Myocyte (in vitro differentiated cells): ENCODE data around the gene SGCA. TPM values are rescaled to one million over a fixed set of nuclear protein-coding genes. Genes with fewer than 3 reads are reported as not detected.

Experiments used
- DNase-seq: peaks from one replicate; pipeline ENCODE4 v3.0.0-alpha.2; 2012; ENCODE audit warnings: low read depth
- total RNA-seq: library from RNA; depleted of rRNA; stranded (reverse); fragments of >200 nt; gene quantifications from 2 replicates; pipeline ENCODE4 v1.2.3, GENCODE V29; 2014

SGCA gene
- total RNA-seq, 1 donor from 2014 or later = 447 TPM

GRCh38 chr17:50148226-50149090, 17.3 kb upstream of the SGCA start:
- DNase-seq = peak; percentile 57

DNA sequence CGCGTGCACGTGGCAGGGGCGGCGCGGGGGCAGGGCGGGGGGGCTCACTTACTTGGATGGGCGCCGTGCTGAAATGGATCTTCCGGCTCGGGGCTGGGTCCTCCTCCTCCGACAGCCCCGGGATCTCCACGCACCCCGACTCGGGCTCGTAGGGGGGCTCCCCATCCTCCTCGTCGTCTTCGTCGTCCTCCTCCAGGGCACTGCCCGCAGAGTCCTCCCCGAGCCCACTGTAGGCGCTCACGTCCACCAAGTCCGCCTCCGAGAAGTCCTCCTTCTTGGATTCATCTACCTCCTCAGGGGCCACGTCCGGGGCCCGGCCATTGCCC, 16.8 kb upstream of the SGCA start:
- no peak for DNase-seq

DNA sequence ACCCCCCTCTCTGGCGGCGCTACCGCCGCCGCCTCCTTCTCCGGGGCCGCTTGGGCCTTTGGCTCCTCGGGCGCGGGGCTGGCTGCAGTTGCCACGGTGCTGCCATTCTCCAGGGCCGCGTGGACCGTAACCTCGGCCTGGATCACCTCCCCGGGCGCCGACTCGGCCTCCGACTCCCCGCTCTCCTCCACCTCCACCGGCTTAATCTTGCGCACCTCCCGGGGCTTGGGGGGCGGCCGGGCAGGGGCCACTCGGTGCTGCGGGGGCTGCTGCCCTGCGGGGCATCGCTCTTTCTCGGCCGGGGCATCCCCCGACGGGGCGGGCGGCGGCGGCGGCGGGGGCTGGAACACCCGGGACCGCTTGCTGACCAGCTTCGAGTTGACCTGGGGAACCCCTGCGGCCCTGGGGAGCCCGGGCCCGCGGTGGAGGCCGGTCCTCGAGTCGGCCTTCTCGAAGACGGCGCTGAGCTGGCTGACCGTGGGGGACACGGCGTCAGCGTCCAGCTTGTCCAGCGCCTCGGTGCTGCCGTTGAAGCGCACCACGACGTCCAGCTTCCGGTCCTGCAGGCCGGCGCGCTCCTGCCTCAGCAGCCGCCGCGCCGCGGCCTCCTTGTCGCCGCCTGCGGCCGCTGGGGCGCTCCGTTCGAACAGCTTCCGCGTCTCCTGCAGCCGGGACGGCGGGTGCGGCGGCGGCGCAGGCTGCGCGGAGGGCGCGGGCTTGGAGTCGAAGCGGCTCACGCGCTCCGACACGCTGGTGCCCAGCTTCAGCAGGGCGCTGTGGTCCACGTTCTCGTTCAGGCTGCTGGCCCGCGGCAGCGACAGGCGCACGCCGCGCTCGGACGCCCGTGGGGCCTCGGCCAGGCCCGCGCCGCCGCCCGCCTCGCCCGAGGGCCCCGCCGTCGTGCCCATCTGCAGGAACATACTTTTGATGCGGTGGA, 16.1 kb upstream of the SGCA start:
- peak; percentile 56 for DNase-seq

DNA sequence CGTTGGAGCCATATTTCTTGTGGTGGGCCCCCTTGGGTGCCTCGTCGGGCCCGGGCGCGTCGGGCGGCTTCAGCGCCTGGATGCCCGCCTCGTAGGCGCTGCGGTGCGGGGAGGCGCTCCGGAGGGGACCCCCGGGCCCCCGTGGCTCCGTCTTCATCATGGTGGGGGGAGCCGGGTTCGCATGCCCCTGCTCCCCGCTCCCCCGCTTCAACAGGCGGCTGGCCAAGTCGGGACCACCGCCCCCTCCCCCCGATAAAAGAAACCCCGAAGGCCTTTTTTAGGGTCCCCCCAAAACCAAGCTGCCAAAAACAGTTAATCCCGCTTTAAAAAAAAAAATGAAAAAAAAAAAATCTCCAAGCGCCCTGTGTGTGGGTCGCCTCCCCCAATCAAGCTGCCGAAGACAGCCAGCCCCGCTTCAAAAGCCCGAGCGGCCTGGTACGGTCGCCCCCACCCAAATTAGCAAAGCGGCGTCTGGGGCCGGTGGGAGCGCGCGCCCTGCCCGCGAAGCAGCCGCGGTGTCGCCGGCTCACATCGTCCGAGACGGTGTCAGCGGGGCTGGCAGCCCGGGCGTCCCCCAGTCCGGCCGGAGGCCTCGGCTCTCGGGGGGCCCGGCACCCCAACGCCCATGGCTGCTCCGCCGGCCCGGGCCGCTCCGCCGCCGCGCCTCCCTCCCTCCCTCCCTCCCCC, 15.3 kb upstream of the SGCA start, which contains the start of gene PPP1R9B:
Gene PPP1R9B (minus strand): TSS at position 324 of the 687 bp plus-strand sequence. CDS start 164 bp downstream, at position 160.
- no peak for DNase-seq

DNA sequence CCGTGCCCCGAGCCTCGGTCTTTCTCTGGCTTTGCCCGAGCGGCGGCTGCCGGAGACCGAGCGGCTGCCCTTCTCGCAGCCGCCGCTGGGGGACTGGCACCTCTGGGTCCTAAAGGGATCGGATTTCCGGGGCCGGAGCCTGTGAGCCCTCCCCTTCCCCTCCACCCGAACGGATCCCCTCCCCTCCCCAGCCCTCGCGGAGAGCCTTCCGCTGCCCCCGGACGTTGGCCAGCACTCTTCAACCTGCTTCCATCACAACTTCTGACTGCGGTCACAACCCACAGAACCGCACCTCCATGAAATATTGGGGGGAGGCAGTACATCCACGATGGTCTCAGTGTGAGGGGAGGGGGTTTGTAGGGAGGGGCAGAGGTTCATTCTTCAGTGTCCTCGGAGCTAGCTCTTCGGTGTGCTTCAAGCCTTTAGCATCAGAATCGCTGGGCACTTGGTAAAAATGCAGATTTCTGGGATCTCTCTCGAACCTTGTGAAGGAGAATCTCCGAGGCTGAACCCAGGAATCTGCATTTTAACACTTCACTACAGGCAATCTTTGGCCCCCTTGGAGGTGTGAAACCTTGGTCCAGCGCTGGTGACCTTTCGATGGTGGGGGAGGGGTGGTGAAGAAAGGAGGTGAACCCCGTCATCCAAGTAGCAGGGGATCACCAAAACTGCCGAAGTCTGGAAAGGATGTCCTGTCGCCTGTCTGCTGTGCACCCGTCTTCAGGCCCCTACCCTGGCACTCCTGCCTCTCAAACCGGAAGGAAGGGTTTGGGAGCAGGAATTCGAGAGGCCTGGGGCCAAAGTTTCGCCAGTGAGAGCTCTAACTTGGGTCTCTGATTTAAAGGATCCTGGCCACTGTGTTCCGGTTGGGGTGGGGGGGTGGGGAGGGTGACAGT, 14.5 kb upstream of the SGCA start:
- peak; percentile 94 for DNase-seq

DNA sequence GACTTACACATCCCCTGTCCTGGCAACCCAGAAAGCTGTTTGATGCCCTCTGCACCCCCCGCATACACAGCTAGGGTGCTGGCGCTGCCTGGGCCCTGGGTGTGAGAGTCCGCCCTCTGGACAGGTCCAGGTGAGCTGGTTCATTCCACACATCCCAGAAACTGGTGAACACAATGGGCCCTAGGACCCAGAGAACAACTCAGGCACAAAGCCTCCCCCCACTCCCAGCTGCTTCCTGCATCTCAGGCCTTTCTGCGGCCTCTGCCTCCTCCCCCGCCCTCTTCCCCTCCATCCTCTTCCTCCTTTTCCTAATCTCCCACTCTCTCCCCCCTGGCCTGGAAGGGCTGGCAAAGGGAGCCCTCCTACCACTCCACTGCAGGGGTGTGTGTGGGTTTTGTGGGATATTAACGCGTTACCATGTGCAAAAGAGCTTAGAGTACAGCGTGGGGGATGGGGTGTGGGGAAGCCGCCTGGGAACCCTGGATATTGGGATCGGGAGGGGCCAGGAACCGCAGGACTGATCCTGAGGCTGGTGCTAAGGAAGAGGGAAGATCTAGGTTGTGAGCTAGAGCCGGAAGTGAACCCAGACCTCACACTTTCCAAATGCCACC, 13.8 kb upstream of the SGCA start:
- peak; percentile 94 for DNase-seq

GRCh38 chr17:50152736-50153135, 13.1 kb upstream of the SGCA start:
- no peak for DNase-seq

DNA sequence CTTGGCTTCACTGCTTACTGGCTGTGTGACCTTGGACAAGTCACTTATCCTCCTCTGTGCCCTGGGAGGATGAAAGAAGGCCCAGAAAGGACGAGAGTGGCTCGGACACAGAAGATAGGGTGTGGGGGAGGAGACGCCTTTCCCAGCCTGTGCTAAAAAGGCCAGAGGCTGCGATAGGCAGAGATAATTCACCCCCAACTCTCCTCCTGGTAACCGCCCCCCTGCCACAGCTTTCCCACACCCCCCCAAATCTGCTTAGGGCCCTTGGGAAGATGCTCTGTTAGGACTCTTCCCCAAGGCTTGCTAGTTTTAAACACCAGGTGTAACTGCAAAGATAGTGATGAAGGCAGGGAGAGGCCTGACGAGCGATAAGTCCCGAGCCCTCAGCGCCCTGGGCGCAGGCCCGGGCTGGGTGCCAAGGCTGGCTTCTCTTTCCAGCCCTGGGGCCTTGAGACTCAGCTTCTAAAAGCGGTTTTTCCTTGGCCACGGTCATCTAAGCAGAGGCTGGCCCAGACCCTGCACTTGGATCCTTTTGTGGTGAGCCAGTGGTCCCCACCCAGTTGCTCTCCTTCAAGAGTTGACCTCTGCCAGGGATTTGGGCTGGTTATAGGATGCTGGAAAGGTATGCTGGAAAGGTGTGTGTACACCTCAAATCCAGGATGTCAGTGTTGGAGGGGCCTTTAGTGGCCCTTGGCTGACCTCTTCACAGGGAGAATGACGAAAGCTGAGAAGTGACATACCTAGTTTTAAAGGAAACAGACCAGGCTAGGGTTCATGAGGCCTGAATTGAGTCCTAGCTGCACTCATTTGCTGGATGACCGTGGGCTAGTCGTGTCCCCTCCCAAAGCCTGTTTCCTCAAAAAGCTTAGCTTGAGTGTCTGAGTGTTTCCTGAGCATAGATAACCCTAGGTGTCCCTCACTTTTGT, 11.9 kb upstream of the SGCA start:
- DNase-seq = no peak

DNA sequence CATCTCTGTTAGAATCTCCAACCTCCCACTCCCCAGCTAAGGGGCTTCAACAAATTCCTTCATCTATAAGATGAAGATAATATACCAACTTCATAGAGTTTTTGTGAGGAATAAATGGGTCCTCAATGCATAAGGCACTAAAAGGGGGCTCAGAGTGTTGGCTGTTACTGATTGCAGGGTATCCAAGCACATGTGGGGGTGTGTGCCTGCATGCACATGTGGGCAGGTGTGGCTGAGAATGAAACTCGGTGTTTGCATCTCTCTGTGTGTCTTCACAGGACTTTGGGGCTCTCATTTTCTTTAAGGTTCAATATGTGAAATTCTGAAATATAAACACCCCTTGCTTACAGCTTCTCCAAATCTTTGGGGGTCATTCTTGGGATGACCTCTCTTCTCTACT, 11.2 kb upstream of the SGCA start:
- no peak for DNase-seq

DNA sequence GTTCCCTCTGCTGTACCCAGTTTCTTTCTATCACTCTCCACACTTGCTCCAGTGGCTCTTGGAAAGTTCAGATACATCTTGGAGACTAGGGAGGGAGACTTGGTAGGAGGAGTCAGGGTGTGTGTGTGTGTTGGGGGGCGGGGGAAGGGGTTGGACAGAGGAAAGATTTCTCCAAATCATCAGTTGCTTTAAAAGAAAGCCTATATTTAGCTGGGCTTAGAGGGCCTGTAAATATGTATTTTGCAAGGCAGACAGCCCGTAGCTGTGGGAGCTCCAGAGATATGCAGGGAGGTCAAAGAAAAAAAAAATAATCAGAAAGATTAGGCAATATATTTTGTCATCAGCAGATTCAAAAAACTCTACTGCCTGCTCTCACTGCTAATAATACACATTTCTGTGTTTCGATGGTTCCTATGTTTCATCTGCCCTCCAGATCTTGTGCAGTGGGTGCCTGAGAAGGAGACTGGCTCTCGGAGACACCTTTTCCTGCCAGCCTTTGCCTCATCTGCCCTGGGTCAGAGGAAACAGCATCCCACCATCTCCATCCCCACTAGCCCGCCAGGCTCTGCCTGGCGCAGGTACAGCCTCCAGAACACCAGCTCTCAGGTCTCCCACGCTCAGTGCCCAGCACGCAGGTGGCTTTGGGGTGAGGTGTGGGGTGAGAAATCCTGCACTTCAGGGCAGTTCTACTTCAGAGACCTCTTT, 10.5 kb upstream of the SGCA start:
- DNase-seq = no peak

GRCh38 chr17:50157891-50158290, 7.9 kb upstream of the SGCA start:
- DNase-seq = no peak

- DNase-seq = peak; percentile 92
Observed at GRCh38 chr17:50161023-50161910, 4.5 kb upstream of the SGCA start.

DNA sequence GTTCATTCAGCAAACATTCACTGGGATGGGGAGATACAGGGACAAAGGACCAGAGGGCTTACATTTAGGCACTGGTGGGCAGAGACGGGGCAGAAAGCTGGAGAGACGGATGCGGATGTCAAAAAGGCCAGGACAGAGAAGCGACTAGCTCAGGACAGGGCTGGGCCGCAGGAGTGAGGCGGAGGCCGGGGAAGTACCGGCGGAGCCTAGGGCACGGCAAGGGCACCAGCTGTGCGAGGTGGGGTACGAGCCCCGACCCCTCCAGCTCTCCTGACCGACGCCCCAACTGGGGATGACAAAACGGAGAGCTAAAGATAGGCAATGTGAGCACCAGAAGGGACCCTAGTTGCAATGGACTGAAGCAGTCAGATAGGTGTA, 3.9 kb upstream of the SGCA start:
- no peak for DNase-seq

DNA sequence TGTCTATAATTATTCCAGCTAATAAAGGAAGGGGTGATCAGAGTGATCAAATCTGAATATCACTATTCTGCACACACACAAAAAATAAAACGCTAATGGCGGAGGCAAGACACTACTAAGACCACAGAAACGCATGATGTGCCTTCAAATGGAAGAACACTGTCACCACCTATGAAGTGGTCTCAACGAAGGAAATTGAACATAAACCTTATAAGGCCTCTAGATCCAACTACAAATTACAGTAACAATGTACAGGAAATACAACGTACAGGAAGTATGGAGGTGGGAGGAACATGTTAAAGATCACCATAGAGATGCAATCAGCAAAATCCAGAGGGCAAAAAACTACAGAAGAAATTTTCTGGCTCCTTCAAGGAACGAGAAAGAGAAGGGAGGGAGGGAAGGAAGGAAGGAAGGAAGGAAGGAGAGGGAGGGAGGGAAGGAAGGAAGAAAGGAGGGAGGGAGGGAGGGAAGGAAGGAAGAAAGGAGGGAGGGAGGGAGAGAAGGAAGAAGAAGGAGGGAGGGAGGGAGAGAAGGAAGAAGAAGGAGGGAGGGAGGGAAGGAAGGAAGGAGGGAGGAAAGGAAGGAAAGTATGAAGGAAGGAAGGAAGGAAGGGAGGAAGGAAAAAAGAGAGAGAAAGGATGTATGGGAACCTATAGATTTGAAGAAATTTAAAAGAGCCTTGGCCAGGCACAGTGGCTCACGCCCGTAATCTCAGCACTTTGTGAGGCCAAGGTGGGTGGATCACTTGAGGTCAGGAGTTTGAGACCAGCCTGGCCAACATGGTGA, 3.1 kb upstream of the SGCA start:
- no peak for DNase-seq

DNA sequence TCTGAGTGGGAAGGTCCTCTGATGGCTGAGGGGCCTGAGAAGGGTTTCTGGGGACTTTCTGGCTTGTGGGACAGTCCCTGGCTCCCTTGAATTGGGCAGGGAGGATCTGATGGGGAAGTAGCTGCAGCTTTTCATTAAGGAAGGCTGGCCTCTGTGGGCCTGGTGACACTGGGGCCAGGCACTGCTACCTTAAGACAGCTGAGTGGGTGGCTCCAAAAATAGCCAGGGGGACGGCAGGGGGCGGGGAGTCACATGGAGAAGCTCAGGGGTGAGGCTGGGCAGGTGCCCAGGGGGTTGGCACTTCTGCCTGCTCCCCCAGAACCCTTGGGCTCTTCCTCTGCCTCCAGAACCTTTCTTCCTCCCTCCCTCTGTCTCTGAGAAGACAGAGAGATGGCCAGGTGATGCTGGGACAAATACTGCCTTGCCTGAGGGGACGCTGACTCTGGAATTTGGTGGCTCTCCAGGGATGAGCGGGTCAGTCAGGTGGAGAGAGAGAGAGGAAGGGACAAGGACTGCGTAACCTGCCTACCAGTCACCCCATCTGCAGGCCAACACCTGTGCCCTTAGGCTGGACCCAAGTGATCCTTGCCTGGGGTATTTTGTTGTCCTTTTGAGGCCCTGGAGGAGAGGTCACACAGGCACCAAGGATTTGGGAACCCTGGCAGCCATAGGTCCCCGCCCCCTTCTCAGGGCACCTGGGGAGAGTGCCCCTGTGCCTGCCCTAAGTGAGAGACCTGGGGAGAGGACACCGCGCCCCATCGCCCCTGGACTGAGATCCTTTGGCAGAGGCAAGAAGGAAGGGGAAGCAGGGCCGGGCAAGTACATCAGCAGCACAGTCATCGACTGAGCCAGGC, 1.7 kb upstream of the SGCA start:
- peak; percentile 67 for DNase-seq

DNA sequence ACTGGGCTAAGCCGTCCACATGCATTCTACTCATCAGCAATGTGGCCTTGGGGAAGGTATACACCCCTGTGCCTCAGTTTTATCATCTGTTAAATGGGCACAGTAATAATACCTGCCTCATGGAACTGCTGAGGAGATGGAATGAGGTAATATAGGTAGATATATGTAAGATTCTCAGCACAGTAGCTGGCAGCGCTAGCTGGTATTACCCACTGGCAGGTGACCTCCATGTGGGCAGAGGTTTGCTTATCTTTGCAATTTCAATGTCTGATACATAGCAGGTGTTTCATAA, 1.2 kb upstream of the SGCA start:
- no peak for DNase-seq
